GM19193 (cell line): ENCODE results near the gene DDX19B.

Experiments used
- POLR2A ChIP-seq: IDR thresholded peaks from 4 replicates; pipeline ENCODE4 v1.6.1; 2011; ENCODE audit not compliant: insufficient read depth, insufficient read length; ENCODE audit errors: extremely low read depth

The DDX19B gene

GRCh38 chr16:70331588-70332358 is 32.8 kb downstream of the DDX19B start:
- TF ChIP-seq POLR2A = no peak

- no peak for TF ChIP-seq POLR2A
Measured at GRCh38 chr16:70337814-70338213, 38.8 kb downstream of the DDX19B start.

GRCh38 chr16:70341600-70341999 is 42.6 kb downstream of the DDX19B start:
- TF ChIP-seq POLR2A = no peak

- TF ChIP-seq POLR2A = no peak
Measured at GRCh38 chr16:70342016-70342415, 43.0 kb downstream of the DDX19B start.

- no peak for TF ChIP-seq POLR2A
Measured at GRCh38 chr16:70345840-70346239, 46.9 kb downstream of the DDX19B start.

GRCh38 chr16:70348991-70349390 is 50.0 kb downstream of the DDX19B start:
- TF ChIP-seq POLR2A = no peak

- TF ChIP-seq POLR2A = no peak
Measured at GRCh38 chr16:70349783-70350182, 50.8 kb downstream of the DDX19B start.

- TF ChIP-seq POLR2A = no peak
Measured at GRCh38 chr16:70359552-70359951, 60.6 kb downstream of the DDX19B start.

- TF ChIP-seq POLR2A = no peak
Measured at GRCh38 chr16:70364399-70364798, 65.4 kb downstream of the DDX19B start.

- no peak for TF ChIP-seq POLR2A
Measured at GRCh38 chr16:70370924-70371323, 71.9 kb downstream of the DDX19B start.

GRCh38 chr16:70372921-70373728 is 74.1 kb downstream of the DDX19B start:
- no peak for TF ChIP-seq POLR2A

- TF ChIP-seq POLR2A = no peak
Measured at GRCh38 chr16:70374213-70374612, 75.2 kb downstream of the DDX19B start.

- no peak for TF ChIP-seq POLR2A
Measured at GRCh38 chr16:70375636-70376611, 76.9 kb downstream of the DDX19B start.

- TF ChIP-seq POLR2A = no peak
Measured at GRCh38 chr16:70377782-70378181, 78.8 kb downstream of the DDX19B start.
